ENCODE measurements around the gene PDE8B. TPM values are rescaled to one million over a fixed set of nuclear protein-coding genes. Genes with fewer than 3 reads are reported as not detected.

The PDE8B gene
- total RNA-seq, 1 donor from 2014 or later: not detected

GRCh38 chr5:77282337-77283027, 72.0 kb downstream of the PDE8B start:
- ChIA-PET CTCF (no interaction called here), POLR2A (no interaction called here)
- H3K4me1 Mint-ChIP-seq: no peaks in the 10 kb centered on the region
- intact Hi-C loops (cut with micrococcal nuclease): no loop called here
- no peak for TF ChIP-seq CTCF (IDR thresholded peaks at IDR 0.05)
- no peak overlapping the region for H3K4me3 Mint-ChIP-seq
- no peak overlapping the region for H3K27ac Mint-ChIP-seq
- no peak for ATAC-seq (ENCODE audit: low read depth)
- H3K27me3 Mint-ChIP-seq: no peaks in the 10 kb centered on the region
- no peaks in the 10 kb centered on the region for H3K9me3 Mint-ChIP-seq
- no peaks in the 10 kb centered on the region for H3K36me3 Mint-ChIP-seq (ENCODE audit: low read depth)
- DNase-seq: no peak

GRCh38 chr5:77285251-77285841, 74.9 kb downstream of the PDE8B start:
- TF ChIP-seq CTCF (IDR thresholded peaks at IDR 0.05): no peak
- Mint-ChIP-seq H3K27me3 (no peaks in the 10 kb centered on the region), H3K4me3 (no peak overlapping the region), H3K9me3 (no peaks in the 10 kb centered on the region), H3K4me1 (no peaks in the 10 kb centered on the region), H3K36me3 (ENCODE audit: low read depth) (no peaks in the 10 kb centered on the region), H3K27ac (no peak overlapping the region)
- CTCF ChIA-PET: no interaction called here
- intact Hi-C loops (cut with micrococcal nuclease): no loop called here
- ATAC-seq (ENCODE audit: low read depth) (no peak), DNase-seq (no peak)
- POLR2A ChIA-PET: no interaction called here

DNA sequence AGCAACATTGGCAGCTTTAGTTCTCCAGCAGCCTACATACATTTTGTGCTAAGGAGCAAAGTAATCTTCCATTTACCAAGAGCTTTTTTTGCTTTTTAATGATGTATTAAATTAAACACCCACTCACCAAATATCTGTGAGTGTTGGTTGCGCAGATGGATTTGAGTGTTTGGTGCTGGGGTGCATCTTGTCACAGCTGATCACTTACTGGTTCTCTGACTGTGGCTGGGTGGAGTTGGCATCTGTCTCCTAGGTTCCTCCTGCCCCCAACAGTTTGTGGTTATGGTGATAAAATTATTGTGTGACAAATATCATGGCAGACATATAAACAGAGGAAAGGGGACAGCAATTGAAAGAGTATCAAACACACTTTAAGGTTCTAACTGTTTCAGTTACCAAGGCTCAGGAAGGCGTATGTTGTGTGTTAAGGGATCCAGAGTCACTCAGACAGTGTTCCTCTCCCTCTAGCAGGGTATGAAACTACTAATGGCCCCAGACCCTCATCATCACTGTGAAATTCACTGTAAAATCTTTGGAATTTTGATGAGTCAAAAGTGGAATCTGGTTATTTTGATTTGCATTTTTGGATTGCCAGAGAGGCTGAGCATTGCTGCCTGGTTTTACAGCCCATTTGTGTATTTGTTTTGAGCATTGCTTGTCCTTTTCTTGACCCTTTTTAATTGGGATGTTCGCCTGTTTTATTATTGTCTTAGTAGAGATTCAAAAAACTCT, 81.7 kb downstream of the PDE8B start:
- CTCF ChIA-PET: no interaction called here
- no peak overlapping the region for H3K4me3 Mint-ChIP-seq
- intact Hi-C loops (cut with micrococcal nuclease): no loop called here

DNA sequence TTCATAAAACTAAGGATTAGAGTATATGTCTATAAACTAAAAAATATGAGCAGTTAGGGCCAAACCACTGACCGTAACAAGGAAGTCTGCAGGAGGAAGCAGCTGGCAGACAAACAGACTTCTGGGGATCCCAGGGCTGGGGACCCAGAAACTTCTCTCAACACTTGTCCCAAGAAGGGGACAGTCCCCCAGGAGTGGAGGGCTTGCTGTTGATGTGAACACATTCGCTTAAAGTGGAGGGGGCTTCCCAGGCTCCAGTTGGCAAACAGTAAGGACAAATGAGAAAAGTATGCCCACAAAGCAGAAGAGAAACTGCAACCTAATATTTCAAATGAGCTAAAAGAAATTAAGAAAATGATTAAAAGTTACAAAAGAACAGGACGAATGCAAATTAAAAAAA, 83.7 kb downstream of the PDE8B start:
- TF ChIP-seq CTCF (IDR thresholded peaks at IDR 0.05): no peak
- Mint-ChIP-seq H3K27me3 (no peaks in the 10 kb centered on the region), H3K4me3 (no peak overlapping the region), H3K9me3 (no peaks in the 10 kb centered on the region), H3K4me1 (peaks cover 28% of the 10 kb centered on the region), H3K36me3 (ENCODE audit: low read depth) (no peaks in the 10 kb centered on the region), H3K27ac (peak overlapping the region; percentile 33)
- ATAC-seq (ENCODE audit: low read depth) (no peak), DNase-seq (no peak)
- CTCF ChIA-PET: no interaction called here
- intact Hi-C loops (cut with micrococcal nuclease): no loop called here
- POLR2A ChIA-PET: no interaction called here

More for the DNA sequence above, 81.7 kb downstream of the PDE8B start:
- no peaks in the 10 kb centered on the region for H3K9me3 Mint-ChIP-seq
- H3K4me1 Mint-ChIP-seq: peaks cover 28% of the 10 kb centered on the region
- ATAC-seq (ENCODE audit: low read depth): no peak
- no peak overlapping the region for H3K27ac Mint-ChIP-seq
- POLR2A ChIA-PET: no interaction called here
- no peak for DNase-seq
- H3K36me3 Mint-ChIP-seq (ENCODE audit: low read depth): no peaks in the 10 kb centered on the region
- H3K27me3 Mint-ChIP-seq: no peaks in the 10 kb centered on the region
- TF ChIP-seq CTCF (IDR thresholded peaks at IDR 0.05): no peak

- no peak for TF ChIP-seq CTCF (IDR thresholded peaks at IDR 0.05)
- Mint-ChIP-seq H3K9me3 (no peaks in the 10 kb centered on the region), H3K4me1 (peaks cover 28% of the 10 kb centered on the region), H3K27me3 (no peaks in the 10 kb centered on the region), H3K27ac (no peak overlapping the region), H3K4me3 (no peak overlapping the region), H3K36me3 (ENCODE audit: low read depth) (no peaks in the 10 kb centered on the region)
- ATAC-seq (ENCODE audit: low read depth) (no peak), DNase-seq (no peak)
- intact Hi-C loops (cut with micrococcal nuclease): no loop called here
- POLR2A ChIA-PET: no interaction called here
- CTCF ChIA-PET: no interaction called here
These were observed 85.4 kb downstream of the PDE8B start for GRCh38 chr5:77295863-77296378.

Data from activated B cell treated with CpG ODN at 0.5 μM for 24 hours (primary cell).